IMR-90 (cell line): ENCODE data around the gene TK2. TPM values are rescaled to one million over a fixed set of nuclear protein-coding genes. Genes with fewer than 3 reads are reported as not detected.

Experiments
- ATAC-seq: fragments of 200-7000 bp; cut with Tn5 transposase; 2 replicates; pipeline ENCODE4 v1.9.1; 2020; ENCODE audit warnings: low read depth, mild to moderate bottlenecking, moderate library complexity
- Bru-seq: library from RNA; stranded (reverse); fragments of 400-500 nt; gene quantifications from one replicate; lab custom pipeline; 2021; lab: Mats Ljungman, UMichigan
- BruChase-seq, 2 experiments: library from RNA; stranded (reverse); fragments of 400-500 nt; gene quantifications; one replicate each; lab custom pipeline; 2021; lab: Mats Ljungman, UMichigan
- BruUV-seq: library from RNA; stranded (reverse); fragments of 400-500 nt; replicated peaks from 2 replicates; lab custom pipeline; 2021; lab: Mats Ljungman, UMichigan
- CTCF ChIA-PET: fragments of 300-600 bp; formaldehyde crosslinking; extraction: SDS; loops from one replicate; lab custom pipeline; 2021; ENCODE audit warnings: antibody characterized with exemption; lab: Yijun Ruan, JAX
- POLR2A ChIA-PET: fragments of 300-600 bp; sonication (Branson Sonifier 250); formaldehyde crosslinking; loops from one replicate; lab custom pipeline; 2022; ENCODE audit warnings: antibody characterized with exemption; ENCODE audit not compliant: unreplicated experiment; lab: Charles Lee
- DNase-seq: peaks from one replicate; pipeline ENCODE4 v3.0.0; 2013
- H2AFZ ChIP-seq: replicated peaks from 2 replicates; pipeline ENCODE3; 2013; ENCODE audit warnings: low read length, mild to moderate bottlenecking; ENCODE audit not compliant: poor library complexity
- H2AK5ac ChIP-seq: 2 replicates; pipeline ENCODE4 v1.6.1; 2013; ENCODE audit warnings: low read depth, low read length, inconsistent platforms
- H2AK9ac ChIP-seq: replicated peaks from 2 replicates; pipeline ENCODE3; 2013; ENCODE audit warnings: mild to moderate bottlenecking, low read depth, low read length, moderate library complexity; ENCODE audit not compliant: poor library complexity
- H2BK120ac ChIP-seq: 2 replicates; pipeline ENCODE4 v1.6.1; 2013; ENCODE audit warnings: low read depth, low read length, inconsistent platforms
- H2BK15ac ChIP-seq: 3 replicates; pipeline ENCODE4 v1.6.1; 2013; ENCODE audit warnings: low read depth, low read length, inconsistent platforms
- H2BK20ac ChIP-seq: 2 replicates; pipeline ENCODE4 v1.6.1; 2013; ENCODE audit warnings: low read depth, mild to moderate bottlenecking, inconsistent platforms, low read length, moderate library complexity
- H2BK5ac ChIP-seq: 2 replicates; pipeline ENCODE4 v1.6.1; 2013; ENCODE audit warnings: mild to moderate bottlenecking, low read depth, low read length, inconsistent platforms; ENCODE audit not compliant: poor library complexity, severe bottlenecking
- H3K14ac ChIP-seq: replicated peaks from 2 replicates; pipeline ENCODE4 v1.6.1; 2013; ENCODE audit warnings: low read depth, low read length, inconsistent platforms
- H3K18ac ChIP-seq: 2 replicates; pipeline ENCODE4 v1.6.1; 2013; ENCODE audit warnings: low read depth, low read length, control low read depth
- H3K23ac ChIP-seq: 2 replicates; pipeline ENCODE4 v1.6.1; 2013; ENCODE audit warnings: low read depth, low read length, inconsistent platforms
- H3K27ac ChIP-seq: 2 replicates; pipeline ENCODE4 v1.5.1; 2013; ENCODE audit warnings: mild to moderate bottlenecking, control low read depth, low read length; ENCODE audit not compliant: insufficient read depth
- H3K27me3 ChIP-seq: 2 replicates; pipeline ENCODE4 v1.6.1; 2013; ENCODE audit warnings: low read length; ENCODE audit not compliant: control insufficient read depth, insufficient read depth
- H3K36me3 ChIP-seq: 2 replicates; pipeline ENCODE4 v1.6.1; 2013; ENCODE audit warnings: low read length, mixed read lengths; ENCODE audit not compliant: control insufficient read depth, insufficient read depth
- H3K4ac ChIP-seq: 2 replicates; pipeline ENCODE4 v1.6.1; 2013; ENCODE audit warnings: low read depth, low read length, inconsistent platforms
- H3K4me1 ChIP-seq: 2 replicates; pipeline ENCODE4 v1.6.1; 2013; ENCODE audit warnings: low read length, mixed read lengths; ENCODE audit not compliant: control insufficient read depth, insufficient read depth
- H3K4me2 ChIP-seq: 2 replicates; pipeline ENCODE4 v1.6.1; 2013; ENCODE audit warnings: low read depth, mild to moderate bottlenecking, control low read depth, low read length, moderate library complexity
- H3K4me3 ChIP-seq: 2 replicates; pipeline ENCODE4 v1.5.1; 2013; ENCODE audit warnings: low read depth, mild to moderate bottlenecking, control low read depth, low read length, moderate library complexity; ENCODE audit not compliant: insufficient read depth
- H3K56ac ChIP-seq: 2 replicates; pipeline ENCODE4 v1.6.1; 2013; ENCODE audit warnings: low read length, inconsistent platforms; ENCODE audit not compliant: insufficient read depth; ENCODE audit errors: extremely low read depth
- H3K79me1 ChIP-seq, 2 experiments: 2 replicates each; pipeline ENCODE4 v1.6.1; 2013; ENCODE audit warnings: low read length in 2 of 2, inconsistent platforms in 1 of 2, low read depth in 1 of 2
- H3K9ac ChIP-seq: 2 replicates; pipeline ENCODE4 v1.6.1; 2013; ENCODE audit warnings: low read depth, low read length, control low read depth
- H3K9me1 ChIP-seq: 2 replicates; pipeline ENCODE4 v1.6.1; 2013; ENCODE audit warnings: low read length, inconsistent platforms; ENCODE audit not compliant: insufficient read depth
- H3K9me3 ChIP-seq: 2 replicates; pipeline ENCODE4 v1.6.1; 2013; ENCODE audit warnings: low read length; ENCODE audit not compliant: control insufficient read depth, insufficient read depth
- H4K20me1 ChIP-seq: 2 replicates; pipeline ENCODE4 v1.6.1; 2013; ENCODE audit warnings: low read length, inconsistent platforms; ENCODE audit not compliant: insufficient read depth
- H4K5ac ChIP-seq: 2 replicates; pipeline ENCODE4 v1.6.1; 2013; ENCODE audit warnings: mild to moderate bottlenecking, low read depth, low read length, control low read depth
- H4K8ac ChIP-seq, 2 experiments: 2 replicates each; pipeline ENCODE4 v1.6.1; 2013; ENCODE audit warnings: low read depth in 2 of 2, low read length in 2 of 2, control low read depth in 1 of 2, inconsistent platforms in 1 of 2
- H4K91ac ChIP-seq: 2 replicates; pipeline ENCODE4 v1.6.1; 2013; ENCODE audit warnings: low read depth, low read length, inconsistent platforms; ENCODE audit not compliant: insufficient read depth
- CTCF ChIP-seq: conservative IDR thresholded peaks from 2 replicates; pipeline ENCODE4 v1.5.1; 2012; ENCODE audit warnings: mild to moderate bottlenecking, low read depth, low read length, improper control_type of control experiment
- MAZ ChIP-seq: IDR thresholded peaks from 2 replicates; pipeline ENCODE4 v1.6.1; 2012; ENCODE audit warnings: low read depth, mild to moderate bottlenecking, low read length, improper control_type of control experiment, moderate library complexity, borderline replicate concordance
- MXI1 ChIP-seq: IDR thresholded peaks from 2 replicates; pipeline ENCODE4 v1.6.1; 2012; ENCODE audit warnings: low read depth, mild to moderate bottlenecking, low read length, moderate library complexity, borderline replicate concordance
- POLR2A ChIP-seq: IDR thresholded peaks from 2 replicates; pipeline ENCODE4 v1.6.1; 2012; ENCODE audit warnings: mild to moderate bottlenecking, low read depth, low read length
- RAD21 ChIP-seq: IDR thresholded peaks from 2 replicates; pipeline ENCODE4 v1.6.1; 2012; ENCODE audit warnings: low read length, improper control_type of control experiment
- SMC3 ChIP-seq: fragments of 150-350 bp; IDR thresholded peaks from 2 replicates; pipeline ENCODE4 v1.6.1; 2016; ENCODE audit warnings: low read depth, mild to moderate bottlenecking, antibody characterized with exemption, low read length, moderate library complexity
- WGBS, 2 experiments: methylation state at CpG; one replicate each; pipeline versions ENCODE4 v1.1.5 to v1.1.7; 2013; ENCODE audit warnings: missing lambda C conversion rate in 2 of 2; ENCODE audit not compliant: insufficient read length in 1 of 2; ENCODE audit errors: extremely low coverage in 2 of 2; 5-methylcytosine and 5-hydroxymethylcytosine counted together
- dilution Hi-C: fragments of 300-500 bp; cut with HindIII; formaldehyde crosslinking; loops from one replicate; pipeline ENCODE4 v1.14.3; 2018; ENCODE audit warnings: low sequenced_read_pairs; ENCODE audit not compliant: unreplicated experiment
- in situ Hi-C: fragments of 300-500 bp; cut with MboI; formaldehyde crosslinking; loops from 3 replicates; pipeline ENCODE4 v1.14.3; 2019; ENCODE audit warnings: low sequenced_read_pairs, inconsistent platforms, mixed read lengths
- intact Hi-C: fragments of 100-400 bp; cut with micrococcal nuclease; formaldehyde crosslinking; loops from 2 replicates; pipeline ENCODE4 v1.10.0; 2022
- long read RNA-seq: library from polyadenylated mRNA; unstranded; transcript quantifications from one replicate; pipeline ENCODE4 v2.0.0, GENCODE V29; 2021; ENCODE audit not compliant: unreplicated experiment
- polyA plus RNA-seq, 3 experiments: library from polyadenylated mRNA; depleted of rRNA; stranded (reverse); fragments of >200 nt; gene quantifications; 2 replicates each; pipeline ENCODE4 v1.2.3, GENCODE V29; 2012; ENCODE audit warnings: low replicate concordance in 1 of 3
- total RNA-seq: library from RNA; depleted of rRNA; stranded (reverse); fragments of >200 nt; gene quantifications from 2 replicates; pipeline ENCODE4 v1.2.3, GENCODE V29; 2012; rRNA removed

TK2 gene
- total RNA-seq, result 16.5 and 20.0 TPM in 2 replicates
- 12.6 and 14.7 TPM in 2 replicates for polyA plus RNA-seq (2012; rRNA removed)
- polyA plus RNA-seq (2012; cell fraction: cytosol; rRNA removed), result 8.9 and 10.2 TPM in 2 replicates
- 19.2 and 37.2 TPM in 2 replicates for polyA plus RNA-seq (2012; cell fraction: nucleus; rRNA removed; ENCODE audit: low replicate concordance)
- Bru-seq, nascent RNA, result percentile 69 among the genes with signal in this experiment
- BruChase-seq, experiment 1, labeled RNA remaining after a 6-hour chase, result percentile 80 among the genes with signal in this experiment
- BruChase-seq, experiment 2, labeled RNA remaining after a 2-hour chase, result percentile 66 among the genes with signal in this experiment
- long read RNA-seq, full-length matches to known transcripts, result 23 of 41 reads
- long read RNA-seq, partial matches to known transcripts, result 1 of 41 reads
- long read RNA-seq, other reads (novel, unspliced or antisense), result 17 of 41 reads

- ATAC-seq (peak; percentile 72), DNase-seq (peak; percentile 72)
- Histone ChIP-seq H4K5ac (peak within 1 kb of the TSS; percentile 88), H2BK120ac (peak within 1 kb of the TSS; percentile 86), H3K4me2 (peak within 1 kb of the TSS; percentile 85), H4K8ac (peak within 1 kb of the TSS; percentile 90 to 99), H3K4me1 (peaks cover 7% of the 10 kb centered on the region), H2BK20ac (peak within 1 kb of the TSS; percentile 57; the same call in 1 of the 2 replicates), H3K27ac (peak within 1 kb of the TSS; percentile 93), H2BK5ac (peak within 1 kb of the TSS; percentile 67), H3K9me3 (no peaks in the 10 kb centered on the region), H4K20me1 (no peaks in the 10 kb centered on the region), H2BK15ac (peak within 1 kb of the TSS; percentile 46; the same call in 1 of the 3 replicates), H2AK9ac (peak within 1 kb of the TSS; percentile 37), H3K9me1 (peaks cover 12% of the 10 kb centered on the region; the same call in 1 of the 2 replicates), H3K56ac (peak within 1 kb of the TSS; percentile 64), H3K79me1 (peaks cover 39 to 47% of the 10 kb centered on the region in 2 experiments), H4K91ac (peak within 1 kb of the TSS; percentile 84), H3K14ac (peak within 1 kb of the TSS; percentile 96), H3K36me3 (peaks cover 2% of the 10 kb centered on the region; the same call in 1 of the 2 replicates), H3K9ac (peak within 1 kb of the TSS; percentile 94), H3K27me3 (no peaks in the 10 kb centered on the region), H3K23ac (peak within 1 kb of the TSS; percentile 90), H2AFZ (peak within 1 kb of the TSS; percentile 83), H3K4me3 (peak within 1 kb of the TSS; percentile 74), H3K18ac (peak within 1 kb of the TSS; percentile 78), H2AK5ac (peak within 1 kb of the TSS; percentile 91), H3K4ac (peak within 1 kb of the TSS; percentile 90)
- WGBS, 2 experiments, result 0% methylated on average over 25 of the region's 80 CpGs; no CpG with 5 or more reads in 1 of the 2 experiments
- TF ChIP-seq RAD21 (peak; percentile 26), SMC3 (no peak), MAZ (peak; percentile 29; the same call in 1 of the 2 replicates), CTCF (0 out of 2 replicates have a peak, but pooled peaks have one; percentile 31), MXI1 (no peak), POLR2A (peak; percentile 75; the same call in 1 of the 2 replicates)
- POLR2A ChIA-PET, result no interaction called here
- in situ Hi-C loops, result loop anchor here (5.0 kb wide), 1 partner anchor 53 kb away; the partner anchor contains the start of gene CMTM3
- CTCF ChIA-PET, result no interaction called here
- intact Hi-C loops, result no loop called here
- BruUV-seq, result no TSS peak
- dilution Hi-C loops, result no loop called here
Observed at GRCh38 chr16:66549284-66550131, at the start of gene TK2. Gene TK2 (minus strand): TSS chr16:66550122. CDS start chr16:66550061, 61 bp downstream.
